OCI-LY3 (cell line): ENCODE measurements around the gene FREY1.

Experiments used
- EZH2phosphoT487 ChIP-seq: fragments of 200-600 bp; shearing (Covaris generic); IDR thresholded peaks from 2 replicates; pipeline ENCODE4 v1.6.1; 2018; ENCODE audit warnings: antibody characterized with exemption, mixed run types, low read depth
- TF ChIP-seq, protein P1 (sequence below): fragments of 200-600, 300-600 bp; sonication (generic); IDR thresholded peaks from 2 replicates; pipeline ENCODE4 v1.5.1; 2014; ENCODE audit warnings: antibody characterized with exemption, low read length, low read depth

DNA sequence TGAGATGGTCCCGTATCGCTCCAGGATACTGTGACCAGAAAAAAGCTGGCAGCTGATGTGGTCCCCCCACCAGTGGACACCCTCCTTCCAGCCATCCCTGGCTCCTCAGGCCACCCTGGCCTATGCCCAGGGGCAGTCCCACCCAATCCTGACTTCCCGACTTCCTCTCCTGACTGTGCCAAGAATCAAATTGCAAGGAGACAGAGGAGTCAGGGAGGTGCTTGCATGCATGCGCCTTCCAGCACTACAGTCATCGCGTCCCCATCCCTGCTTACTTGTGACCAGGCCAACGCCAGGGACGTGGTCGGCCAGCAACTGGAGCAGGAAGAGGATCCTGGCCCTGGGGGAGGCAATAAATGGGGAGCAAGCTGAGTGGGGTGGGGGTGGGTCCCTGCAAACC is 3.6 kb upstream of the FREY1 start:
- TF ChIP-seq, protein P1, sequence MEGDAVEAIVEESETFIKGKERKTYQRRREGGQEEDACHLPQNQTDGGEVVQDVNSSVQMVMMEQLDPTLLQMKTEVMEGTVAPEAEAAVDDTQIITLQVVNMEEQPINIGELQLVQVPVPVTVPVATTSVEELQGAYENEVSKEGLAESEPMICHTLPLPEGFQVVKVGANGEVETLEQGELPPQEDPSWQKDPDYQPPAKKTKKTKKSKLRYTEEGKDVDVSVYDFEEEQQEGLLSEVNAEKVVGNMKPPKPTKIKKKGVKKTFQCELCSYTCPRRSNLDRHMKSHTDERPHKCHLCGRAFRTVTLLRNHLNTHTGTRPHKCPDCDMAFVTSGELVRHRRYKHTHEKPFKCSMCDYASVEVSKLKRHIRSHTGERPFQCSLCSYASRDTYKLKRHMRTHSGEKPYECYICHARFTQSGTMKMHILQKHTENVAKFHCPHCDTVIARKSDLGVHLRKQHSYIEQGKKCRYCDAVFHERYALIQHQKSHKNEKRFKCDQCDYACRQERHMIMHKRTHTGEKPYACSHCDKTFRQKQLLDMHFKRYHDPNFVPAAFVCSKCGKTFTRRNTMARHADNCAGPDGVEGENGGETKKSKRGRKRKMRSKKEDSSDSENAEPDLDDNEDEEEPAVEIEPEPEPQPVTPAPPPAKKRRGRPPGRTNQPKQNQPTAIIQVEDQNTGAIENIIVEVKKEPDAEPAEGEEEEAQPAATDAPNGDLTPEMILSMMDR = no peak
- no peak for TF ChIP-seq EZH2phosphoT487
